ENCODE data around the gene PCDHGB4.
"Not testable (repeated sequence)": the region's sequence is repeated elsewhere in the genome, so short reads cannot be mapped to it uniquely, and the experiment has no call there.

The PCDHGB4 gene

DNA sequence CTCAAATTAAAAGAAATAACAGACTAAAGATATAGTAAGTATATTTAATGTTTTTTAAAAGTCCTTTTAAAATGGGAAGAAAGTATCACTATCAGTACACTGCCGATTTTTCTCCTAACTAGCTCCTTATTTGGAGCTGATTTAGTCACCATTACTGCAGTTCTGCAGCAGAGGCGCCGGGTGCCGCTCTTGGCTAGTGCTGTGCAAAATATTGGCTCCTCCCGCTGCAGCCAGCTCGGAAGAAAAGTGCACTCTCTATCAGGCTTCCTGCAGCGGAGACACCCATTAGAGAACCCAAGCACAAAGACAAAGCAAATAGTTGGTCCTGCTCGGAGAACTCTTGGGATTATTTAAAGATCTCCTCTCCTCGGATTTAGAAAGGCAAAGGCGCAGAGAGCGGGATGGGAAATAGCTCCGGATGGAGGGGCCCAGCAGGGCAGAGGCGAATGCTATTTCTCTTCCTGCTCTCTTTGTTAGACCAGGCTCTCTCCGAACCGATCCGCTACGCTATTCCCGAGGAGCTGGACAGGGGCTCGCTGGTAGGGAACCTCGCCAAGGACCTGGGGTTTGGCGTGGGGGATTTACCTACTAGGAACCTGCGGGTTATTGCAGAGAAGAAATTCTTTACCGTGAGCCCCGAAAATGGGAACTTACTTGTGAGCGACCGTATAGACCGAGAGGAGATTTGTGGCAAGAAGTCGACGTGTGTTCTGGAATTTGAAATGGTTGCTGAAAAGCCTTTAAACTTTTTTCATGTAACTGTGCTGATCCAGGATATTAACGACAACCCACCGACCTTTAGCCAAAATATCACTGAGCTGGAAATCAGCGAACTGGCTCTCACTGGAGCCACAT lies 17.3 kb upstream of the PCDHGB4 start, which contains the start of gene PCDHGB3:
TSS of gene PCDHGB3 (plus strand) at position 249 of the 855 bp plus-strand sequence. CDS start at position 402, 153 bp downstream.
- DNase-seq: no peak

GRCh38 chr5:141371572-141372475 lies 15.7 kb upstream of the PCDHGB4 start:
- DNase-seq: no peak

DNA sequence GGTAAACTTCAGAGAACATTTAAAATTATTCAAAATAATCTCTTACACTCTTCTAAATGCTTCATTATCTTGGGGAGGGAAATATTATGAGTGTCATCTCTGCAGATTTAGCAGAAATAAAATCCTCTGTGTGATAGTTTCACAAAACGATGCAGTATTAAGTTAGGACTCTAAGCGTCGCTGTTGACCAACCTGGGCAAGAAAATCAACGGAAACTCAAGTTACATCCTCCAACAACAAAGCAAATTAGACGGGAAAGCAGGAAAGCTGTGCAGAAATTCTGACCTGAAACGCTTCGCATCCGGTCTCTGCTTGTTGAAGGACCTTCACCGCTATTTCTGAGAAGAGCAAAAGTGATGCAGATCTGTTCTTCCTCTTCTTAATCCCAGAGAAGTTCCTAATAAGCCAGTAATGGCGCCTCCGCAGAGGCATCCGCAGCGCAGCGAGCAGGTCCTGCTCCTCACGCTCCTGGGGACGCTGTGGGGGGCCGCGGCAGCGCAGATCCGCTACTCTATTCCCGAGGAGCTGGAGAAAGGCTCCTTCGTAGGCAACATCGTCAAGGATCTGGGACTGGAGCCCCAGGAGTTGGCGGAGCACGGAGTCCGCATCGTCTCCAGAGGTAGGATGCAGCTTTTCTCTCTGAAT lies 13.7 kb upstream of the PCDHGB4 start, which contains the start of gene PCDHGA6:
TSS of gene PCDHGA6 (plus strand) at position 219 of the 645 bp plus-strand sequence. CDS start at position 412, 193 bp downstream.
- DNase-seq: no peak

DNA sequence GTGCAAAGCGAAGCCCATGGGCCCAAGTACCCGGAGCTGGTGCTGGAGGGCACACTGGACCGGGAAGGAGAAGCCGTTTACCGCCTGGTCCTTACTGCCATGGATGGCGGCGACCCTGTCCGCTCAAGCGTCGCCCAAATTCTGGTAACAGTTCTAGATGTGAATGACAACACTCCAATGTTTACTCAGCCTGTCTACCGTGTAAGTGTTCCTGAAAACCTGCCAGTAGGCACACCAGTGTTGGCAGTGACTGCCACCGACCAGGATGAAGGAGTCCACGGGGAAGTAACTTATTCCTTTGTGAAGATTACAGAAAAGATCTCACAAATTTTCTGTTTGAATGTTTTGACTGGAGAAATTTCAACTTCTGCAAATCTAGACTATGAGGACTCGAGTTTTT lies 12.9 kb upstream of the PCDHGB4 start:
- no peak for DNase-seq

DNA sequence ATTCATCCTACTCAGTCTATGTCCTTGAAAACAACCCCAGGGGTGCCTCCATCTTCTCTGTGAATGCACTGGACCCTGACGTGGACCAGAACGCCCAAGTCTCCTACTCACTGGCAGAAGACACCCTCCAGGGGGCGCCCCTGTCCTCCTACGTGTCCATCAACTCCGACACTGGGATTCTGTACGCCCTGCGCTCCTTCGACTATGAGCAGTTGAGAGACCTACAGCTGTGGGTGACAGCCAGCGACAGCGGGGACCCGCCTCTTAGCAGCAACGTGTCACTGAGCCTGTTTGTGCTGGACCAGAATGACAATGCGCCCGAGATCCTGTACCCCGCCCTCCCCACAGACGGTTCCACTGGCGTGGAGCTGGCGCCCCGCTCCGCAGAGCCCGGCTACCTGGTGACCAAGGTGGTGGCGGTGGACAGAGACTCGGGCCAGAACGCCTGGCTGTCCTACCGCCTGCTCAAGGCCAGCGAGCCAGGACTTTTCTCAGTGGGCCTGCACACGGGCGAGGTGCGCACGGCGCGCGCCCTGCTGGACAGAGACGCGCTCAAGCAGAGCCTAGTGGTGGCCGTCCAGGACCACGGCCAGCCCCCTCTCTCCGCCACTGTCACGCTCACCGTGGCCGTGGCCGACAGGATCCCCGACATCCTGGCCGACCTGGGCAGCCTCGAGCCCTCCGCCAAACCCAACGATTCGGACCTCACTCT lies 11.9 kb upstream of the PCDHGB4 start:
- DNase-seq: not testable (repeated sequence)

- DNase-seq: no peak
Observed at GRCh38 chr5:141382469-141383294, 4.8 kb upstream of the PCDHGB4 start, which contains the start of gene PCDHGA7. TSS of gene PCDHGA7 (plus strand) at chr5:141382742. CDS start at chr5:141382900, 158 bp downstream.

- no peak for DNase-seq
Observed at GRCh38 chr5:141383345-141383744, 4.2 kb upstream of the PCDHGB4 start.

- no peak for DNase-seq
Observed at GRCh38 chr5:141384471-141385267, 2.8 kb upstream of the PCDHGB4 start.

- no peak for DNase-seq
Observed at GRCh38 chr5:141388661-141389060, 1.2 kb downstream of the PCDHGB4 start.

DNA sequence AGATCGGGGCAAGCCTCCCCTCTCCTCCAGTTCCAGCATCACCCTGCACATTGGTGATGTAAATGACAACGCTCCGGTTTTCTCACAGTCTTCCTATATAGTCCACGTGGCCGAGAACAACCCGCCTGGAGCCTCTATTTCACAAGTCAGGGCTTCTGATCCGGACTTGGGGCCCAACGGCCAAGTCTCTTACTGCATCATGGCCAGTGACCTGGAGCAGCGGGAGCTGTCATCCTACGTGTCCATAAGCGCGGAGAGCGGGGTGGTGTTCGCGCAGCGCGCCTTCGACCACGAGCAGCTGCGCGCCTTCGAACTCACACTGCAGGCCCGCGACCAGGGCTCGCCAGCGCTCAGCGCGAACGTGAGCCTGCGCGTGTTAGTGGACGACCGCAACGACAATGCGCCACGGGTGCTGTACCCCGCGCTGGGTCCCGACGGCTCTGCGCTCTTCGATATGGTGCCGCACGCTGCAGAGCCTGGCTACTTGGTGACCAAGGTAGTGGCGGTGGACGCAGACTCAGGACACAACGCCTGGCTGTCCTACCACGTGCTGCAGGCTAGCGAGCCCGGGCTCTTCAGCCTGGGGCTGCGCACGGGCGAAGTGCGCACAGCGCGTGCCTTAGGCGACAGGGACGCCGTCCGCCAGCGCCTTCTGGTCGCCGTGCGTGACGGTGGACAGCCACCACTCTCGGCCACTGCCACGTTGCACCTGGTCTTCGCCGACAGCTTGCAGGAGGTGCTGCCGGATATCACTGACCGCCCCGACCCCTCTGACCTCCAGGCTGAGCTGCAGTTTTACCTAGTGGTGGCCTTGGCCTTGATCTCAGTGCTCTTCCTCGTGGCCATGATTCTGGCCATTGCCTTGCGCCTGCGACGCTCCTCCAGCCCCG lies 1.9 kb downstream of the PCDHGB4 start:
- DNase-seq: no peak

GRCh38 chr5:141392429-141393198 lies 5.1 kb downstream of the PCDHGB4 start, which contains the start of gene PCDHGA8:
TSS of gene PCDHGA8 (plus strand) at chr5:141392633. CDS start at chr5:141392814, 181 bp downstream.
- no peak for DNase-seq

DNA sequence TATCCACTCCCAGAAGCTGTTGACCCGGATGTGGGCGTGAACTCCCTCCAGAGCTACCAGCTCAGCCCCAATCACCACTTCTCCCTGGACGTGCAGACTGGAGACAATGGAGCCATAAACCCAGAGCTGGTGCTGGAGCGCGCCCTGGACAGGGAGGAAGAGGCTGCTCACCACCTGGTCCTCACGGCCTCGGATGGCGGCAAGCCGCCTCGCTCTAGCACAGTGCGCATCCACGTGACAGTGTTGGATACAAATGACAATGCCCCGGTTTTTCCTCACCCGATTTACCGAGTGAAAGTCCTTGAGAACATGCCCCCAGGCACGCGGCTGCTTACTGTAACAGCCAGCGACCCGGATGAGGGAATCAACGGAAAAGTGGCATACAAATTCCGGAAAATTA lies 5.8 kb downstream of the PCDHGB4 start:
- DNase-seq: no peak

- DNase-seq: not testable (repeated sequence)
Observed at GRCh38 chr5:141394401-141395187, 7.1 kb downstream of the PCDHGB4 start.

DNA sequence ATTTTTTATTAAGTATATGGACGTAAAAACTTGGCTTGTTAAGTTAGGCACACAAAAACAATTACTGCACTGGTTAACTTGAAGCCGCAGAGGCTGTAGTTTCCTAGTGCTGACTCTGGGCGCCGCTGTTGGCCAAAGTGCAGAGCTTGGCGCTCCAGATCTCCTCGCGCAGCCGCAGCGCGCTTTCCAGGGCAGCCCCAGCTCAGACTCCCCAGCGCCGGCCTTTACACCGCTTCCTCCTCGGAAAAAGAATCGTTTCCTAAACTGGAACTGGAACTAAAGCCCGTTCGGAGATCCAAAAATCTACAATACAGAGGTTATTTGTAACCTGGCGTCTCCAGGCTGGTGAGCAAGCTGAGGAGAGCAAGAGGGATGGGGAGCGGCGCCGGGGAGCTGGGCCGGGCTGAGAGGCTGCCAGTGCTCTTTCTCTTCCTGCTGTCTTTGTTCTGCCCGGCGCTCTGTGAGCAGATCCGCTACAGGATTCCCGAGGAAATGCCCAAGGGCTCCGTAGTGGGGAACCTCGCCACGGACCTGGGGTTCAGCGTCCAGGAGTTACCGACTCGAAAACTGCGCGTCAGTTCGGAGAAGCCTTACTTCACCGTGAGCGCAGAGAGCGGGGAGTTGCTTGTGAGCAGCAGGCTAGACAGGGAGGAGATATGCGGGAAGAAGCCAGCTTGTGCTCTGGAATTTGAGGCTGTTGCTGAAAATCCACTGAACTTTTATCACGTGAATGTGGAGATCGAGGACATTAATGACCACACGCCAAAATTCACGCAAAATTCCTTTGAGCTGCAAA lies 10.5 kb downstream of the PCDHGB4 start, which contains the start of gene PCDHGB5:
TSS of gene PCDHGB5 (plus strand) at position 192 of the 796 bp plus-strand sequence. CDS start at position 373, 181 bp downstream.
- not testable (repeated sequence) for DNase-seq

GRCh38 chr5:141398608-141399007 lies 11.1 kb downstream of the PCDHGB4 start:
- no peak for DNase-seq

DNA sequence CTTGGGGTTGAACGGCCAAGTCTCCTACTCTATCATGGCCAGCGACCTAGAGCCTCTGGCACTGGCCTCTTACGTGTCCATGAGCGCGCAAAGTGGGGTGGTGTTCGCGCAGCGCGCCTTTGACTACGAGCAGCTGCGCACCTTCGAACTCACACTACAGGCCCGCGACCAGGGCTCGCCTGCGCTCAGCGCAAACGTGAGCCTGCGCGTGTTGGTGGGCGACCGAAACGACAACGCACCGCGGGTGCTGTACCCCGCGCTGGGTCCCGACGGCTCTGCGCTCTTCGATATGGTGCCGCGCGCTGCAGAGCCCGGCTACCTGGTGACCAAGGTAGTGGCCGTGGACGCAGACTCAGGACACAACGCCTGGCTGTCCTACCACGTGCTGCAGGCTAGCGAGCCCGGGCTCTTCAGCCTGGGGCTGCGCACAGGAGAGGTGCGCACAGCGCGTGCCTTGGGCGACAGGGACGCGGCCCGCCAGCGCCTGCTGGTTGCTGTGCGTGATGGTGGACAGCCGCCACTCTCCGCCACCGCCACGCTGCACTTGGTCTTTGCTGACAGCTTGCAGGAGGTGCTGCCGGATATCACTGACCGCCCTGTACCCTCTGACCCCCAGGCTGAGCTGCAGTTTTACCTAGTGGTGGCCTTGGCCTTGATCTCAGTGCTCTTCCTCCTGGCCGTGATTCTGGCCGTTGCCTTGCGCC lies 12.2 kb downstream of the PCDHGB4 start:
- no peak for DNase-seq
